PC-3 (cell line): Measurements from ENCODE around the gene ELOVL3. TPM values are rescaled to one million over a fixed set of nuclear protein-coding genes. Genes with fewer than 3 reads are reported as not detected.
"Not testable (repeated sequence)": the region's sequence is repeated elsewhere in the genome, so short reads cannot be mapped to it uniquely, and the experiment has no call there.

Experiments
- ATAC-seq: fragments of 200-7000 bp; cut with Tn5 transposase; 2 replicates; pipeline ENCODE4 v1.9.1; 2020; ENCODE audit warnings: mild to moderate bottlenecking, moderate library complexity
- BruUV-seq: library from RNA; stranded (reverse); fragments of 400-500 nt; replicated peaks from 2 replicates; lab custom pipeline; 2021; lab: Mats Ljungman, UMichigan
- CTCF ChIA-PET: fragments of 300-600 bp; sonication (Branson Sonifier 250); formaldehyde crosslinking; loops from one replicate; lab custom pipeline; 2022; ENCODE audit warnings: antibody characterized with exemption; lab: Charles Lee
- POLR2A ChIA-PET: fragments of 300-600 bp; sonication (Branson Sonifier 250); formaldehyde crosslinking; loops from one replicate; lab custom pipeline; 2022; ENCODE audit warnings: antibody characterized with exemption; ENCODE audit not compliant: unreplicated experiment; lab: Charles Lee
- DNase-seq: peaks from one replicate; pipeline ENCODE4 v3.0.0-alpha.2; 2015
- H2AFZ ChIP-seq: fragments of 300-600 bp; sonication (generic); 2 replicates; pipeline ENCODE4 v1.6.0; 2016; ENCODE audit warnings: antibody characterized with exemption, low read length
- H3F3A ChIP-seq: fragments of 300-600 bp; sonication (generic); one replicate; pipeline ENCODE4 v1.6.0; 2017; ENCODE audit warnings: antibody characterized with exemption, low read length, control low read depth, mild to moderate bottlenecking; ENCODE audit not compliant: unreplicated experiment
- H3K27ac ChIP-seq: fragments of 300-600 bp; sonication (generic); 2 replicates; pipeline ENCODE4 v1.5.1; 2016; ENCODE audit warnings: mild to moderate bottlenecking, low read length
- H3K27me3 ChIP-seq: fragments of 300-600 bp; sonication (generic); 2 replicates; pipeline ENCODE4 v1.6.1; 2016; ENCODE audit warnings: low read length, mixed read lengths
- H3K36me3 ChIP-seq: fragments of 300-600 bp; sonication (generic); 2 replicates; pipeline ENCODE4 v1.6.1; 2016; ENCODE audit warnings: low read depth, mixed run types, low read length, mixed read lengths
- H3K4me1 ChIP-seq: fragments of 300-600 bp; sonication (generic); 2 replicates; pipeline ENCODE4 v1.5.1; 2016; ENCODE audit warnings: low read length; ENCODE audit not compliant: insufficient read depth
- H3K4me2 ChIP-seq: fragments of 300-600 bp; sonication (generic); 2 replicates; pipeline ENCODE4 v1.6.0; 2016; ENCODE audit warnings: low read length
- H3K4me3 ChIP-seq: fragments of 300-600 bp; sonication (generic); 2 replicates; pipeline ENCODE4 v1.5.1; 2016; ENCODE audit warnings: mild to moderate bottlenecking, low read length, mixed read lengths
- H3K79me2 ChIP-seq: fragments of 300-600 bp; sonication (generic); 2 replicates; pipeline ENCODE4 v1.6.1; 2017; ENCODE audit warnings: low read length, mixed read lengths
- H3K9ac ChIP-seq: fragments of 300-600 bp; sonication (generic); 2 replicates; pipeline ENCODE4 v1.6.0; 2016; ENCODE audit warnings: mild to moderate bottlenecking, low read length
- H3K9me2 ChIP-seq: fragments of 300-600 bp; sonication (generic); replicated peaks from 2 replicates; pipeline ENCODE4 v1.6.1; 2016; ENCODE audit warnings: mixed run types, low read length, mixed read lengths
- H3K9me3 ChIP-seq: fragments of 300-600 bp; sonication (generic); 2 replicates; pipeline ENCODE4 v1.6.1; 2016; ENCODE audit warnings: low read length, mixed read lengths
- H4K20me1 ChIP-seq: fragments of 300-600 bp; sonication (generic); 2 replicates; pipeline ENCODE4 v1.6.1; 2016; ENCODE audit warnings: low read length, mixed read lengths
- EZH2 ChIP-seq: fragments of 300-600 bp; sonication (generic); IDR thresholded peaks from one replicate; pipeline ENCODE4 v1.6.1; 2017; ENCODE audit warnings: antibody characterized with exemption, mild to moderate bottlenecking, low read length; ENCODE audit not compliant: unreplicated experiment
- EZH2phosphoT487 ChIP-seq: fragments of 300-600 bp; sonication (generic); IDR thresholded peaks from 2 replicates; pipeline ENCODE4 v1.6.1; 2018; ENCODE audit warnings: mild to moderate bottlenecking, antibody characterized with exemption, low read length, borderline replicate concordance
- intact Hi-C: fragments of 100-400 bp; cut with micrococcal nuclease; formaldehyde crosslinking; loops from 2 replicates; pipeline ENCODE4 v1.9.0; 2023
- total RNA-seq: library from RNA; depleted of rRNA; stranded (reverse); fragments of >200 nt; gene quantifications from 2 replicates; pipeline ENCODE4 v1.2.3, GENCODE V29; 2014
- TF ChIP-seq, protein P1 (sequence below): fragments of 300-600 bp; sonication (generic); conservative IDR thresholded peaks from 2 replicates; pipeline ENCODE4 v1.5.1; 2017; ENCODE audit warnings: antibody characterized with exemption, low read depth, mild to moderate bottlenecking, low read length

Gene ELOVL3
- total RNA-seq, 1 experiment from 2014 or later = 0.40 TPM

DNA sequence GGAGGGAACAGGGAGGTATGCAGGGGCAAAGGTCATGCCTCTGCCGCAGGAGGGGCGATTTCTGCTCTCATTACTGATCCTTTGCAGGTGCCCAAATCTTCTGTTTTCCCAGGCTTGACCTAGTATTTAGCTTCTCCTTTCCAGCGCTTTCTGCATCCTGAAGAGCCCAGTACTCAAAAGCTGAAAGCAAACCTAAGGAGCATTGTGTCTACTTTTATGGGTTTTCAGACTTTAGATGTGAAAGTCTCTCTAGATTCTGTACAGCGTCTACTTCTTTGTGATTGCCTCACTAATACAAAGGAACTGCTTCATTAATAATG is 19.8 kb downstream of the ELOVL3 start:
- no peak for TF ChIP-seq EZH2
- no peak for TF ChIP-seq EZH2phosphoT487
- TF ChIP-seq, protein P1, sequence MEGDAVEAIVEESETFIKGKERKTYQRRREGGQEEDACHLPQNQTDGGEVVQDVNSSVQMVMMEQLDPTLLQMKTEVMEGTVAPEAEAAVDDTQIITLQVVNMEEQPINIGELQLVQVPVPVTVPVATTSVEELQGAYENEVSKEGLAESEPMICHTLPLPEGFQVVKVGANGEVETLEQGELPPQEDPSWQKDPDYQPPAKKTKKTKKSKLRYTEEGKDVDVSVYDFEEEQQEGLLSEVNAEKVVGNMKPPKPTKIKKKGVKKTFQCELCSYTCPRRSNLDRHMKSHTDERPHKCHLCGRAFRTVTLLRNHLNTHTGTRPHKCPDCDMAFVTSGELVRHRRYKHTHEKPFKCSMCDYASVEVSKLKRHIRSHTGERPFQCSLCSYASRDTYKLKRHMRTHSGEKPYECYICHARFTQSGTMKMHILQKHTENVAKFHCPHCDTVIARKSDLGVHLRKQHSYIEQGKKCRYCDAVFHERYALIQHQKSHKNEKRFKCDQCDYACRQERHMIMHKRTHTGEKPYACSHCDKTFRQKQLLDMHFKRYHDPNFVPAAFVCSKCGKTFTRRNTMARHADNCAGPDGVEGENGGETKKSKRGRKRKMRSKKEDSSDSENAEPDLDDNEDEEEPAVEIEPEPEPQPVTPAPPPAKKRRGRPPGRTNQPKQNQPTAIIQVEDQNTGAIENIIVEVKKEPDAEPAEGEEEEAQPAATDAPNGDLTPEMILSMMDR = no peak
- POLR2A ChIA-PET = interaction anchor here (1.0 kb wide), 1 partner anchor 10 kb away, joined by 4 read pairs; no protein-coding TSS in a partner anchor
- H2AFZ ChIP-seq = peak overlapping the region; percentile 66; the same call in 1 of the 2 replicates
- no peaks in the 10 kb centered on the region for H3F3A ChIP-seq
- peak overlapping the region; percentile 85 for H3K4me2 ChIP-seq
- ATAC-seq (no peak), DNase-seq (no peak)
- H3K27me3 ChIP-seq = no peaks in the 10 kb centered on the region
- peak overlapping the region; percentile 90 for H3K4me3 ChIP-seq
- H3K4me1 ChIP-seq = peaks cover 33% of the 10 kb centered on the region
- CTCF ChIA-PET = interaction anchor here (0.7 kb wide), 1 partner anchor 16 kb away, joined by 3 read pairs; no protein-coding TSS in a partner anchor
- H3K9me3 ChIP-seq = no peaks in the 10 kb centered on the region
- H3K9me2 ChIP-seq = no peaks in the 10 kb centered on the region
- H3K79me2 ChIP-seq = peaks cover 55% of the 10 kb centered on the region
- peaks cover 16% of the 10 kb centered on the region for H4K20me1 ChIP-seq
- peak overlapping the region; percentile 52 for H3K27ac ChIP-seq
- H3K9ac ChIP-seq = peak overlapping the region; percentile 84
- no peaks in the 10 kb centered on the region for H3K36me3 ChIP-seq
- intact Hi-C loops = loop anchor here (5.0 kb wide), 1 partner anchor 96 kb away; no protein-coding TSS in a partner anchor
- no TSS peak for BruUV-seq

DNA sequence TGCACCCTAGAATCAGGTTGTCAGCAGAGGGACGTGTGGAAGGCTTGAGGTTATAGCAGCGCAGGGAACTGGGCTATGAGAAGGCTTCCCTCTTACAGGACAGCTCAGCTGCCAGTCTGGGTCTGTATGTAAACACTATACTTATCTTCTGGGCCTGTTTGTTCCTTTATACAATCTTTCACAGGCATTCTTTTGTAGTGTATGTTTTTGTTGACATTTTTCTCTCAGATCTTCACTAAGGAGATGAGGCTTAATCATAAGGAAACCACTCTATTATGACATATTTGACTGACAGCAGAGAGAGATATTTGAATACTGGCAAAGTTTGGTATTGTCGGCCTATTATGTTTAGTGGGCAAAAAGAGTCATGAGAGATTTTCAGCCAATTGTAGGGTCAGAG is 20.2 kb downstream of the ELOVL3 start:
- intact Hi-C loops = loop anchor here (5.0 kb wide), 1 partner anchor 96 kb away; no protein-coding TSS in a partner anchor

DNA sequence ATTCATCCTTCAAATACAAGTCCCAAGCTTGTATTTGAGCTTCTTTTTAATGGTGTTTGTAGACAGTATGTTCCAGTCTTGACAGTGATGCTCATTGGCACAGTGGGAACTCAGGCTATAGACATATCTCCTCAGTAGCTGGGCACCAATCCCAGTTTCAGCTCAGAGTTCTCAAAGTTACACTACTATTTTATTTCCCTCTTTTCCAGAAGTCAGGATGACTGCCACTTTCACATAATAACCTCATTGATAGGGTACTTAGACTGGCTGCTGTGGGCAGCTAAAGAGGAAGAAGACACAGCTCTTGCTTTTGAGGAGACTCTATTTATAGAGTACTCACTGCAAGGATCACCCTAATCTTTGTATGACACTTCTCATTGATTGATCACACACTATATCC is 21.6 kb downstream of the ELOVL3 start:
- intact Hi-C loops = loop anchor here (5.0 kb wide), 1 partner anchor 95 kb away; no protein-coding TSS in a partner anchor
- no peak for TF ChIP-seq EZH2phosphoT487
- TF ChIP-seq, protein P1 = no peak
- Histone ChIP-seq H3K27ac (no peak overlapping the region), H3K4me2 (peak overlapping the region; percentile 85), H3F3A (no peaks in the 10 kb centered on the region), H3K9me3 (no peaks in the 10 kb centered on the region), H3K27me3 (no peaks in the 10 kb centered on the region), H3K4me1 (peaks cover 33% of the 10 kb centered on the region), H3K4me3 (peak overlapping the region; percentile 90; the same call in 1 of the 2 replicates), H3K79me2 (peaks cover 71% of the 10 kb centered on the region), H3K9ac (no peak overlapping the region), H2AFZ (no peak overlapping the region), H4K20me1 (peaks cover 16% of the 10 kb centered on the region), H3K36me3 (no peaks in the 10 kb centered on the region), H3K9me2 (no peaks in the 10 kb centered on the region)
- ChIA-PET POLR2A (no interaction called here), CTCF (no interaction called here)
- DNase-seq (no peak), ATAC-seq (no peak)
- BruUV-seq = no TSS peak

More for the DNA sequence above, 20.2 kb downstream of the ELOVL3 start:
- Histone ChIP-seq H3K4me3 (peak overlapping the region; percentile 90), H3K27me3 (no peaks in the 10 kb centered on the region), H3K9ac (peak overlapping the region; percentile 84), H3K36me3 (no peaks in the 10 kb centered on the region), H3K4me2 (peak overlapping the region; percentile 85), H3K9me2 (no peaks in the 10 kb centered on the region), H4K20me1 (peaks cover 16% of the 10 kb centered on the region), H3F3A (no peaks in the 10 kb centered on the region), H3K9me3 (no peaks in the 10 kb centered on the region), H3K79me2 (peaks cover 58% of the 10 kb centered on the region), H3K4me1 (peaks cover 33% of the 10 kb centered on the region), H2AFZ (no peak overlapping the region), H3K27ac (no peak overlapping the region)
- POLR2A ChIA-PET = no interaction called here
- DNase-seq (no peak), ATAC-seq (no peak)
- CTCF ChIA-PET = no interaction called here
- TSS peak; percentile 56 for BruUV-seq
- TF ChIP-seq, protein P1 = no peak
- no peak for TF ChIP-seq EZH2phosphoT487
- TF ChIP-seq EZH2 = no peak

DNA sequence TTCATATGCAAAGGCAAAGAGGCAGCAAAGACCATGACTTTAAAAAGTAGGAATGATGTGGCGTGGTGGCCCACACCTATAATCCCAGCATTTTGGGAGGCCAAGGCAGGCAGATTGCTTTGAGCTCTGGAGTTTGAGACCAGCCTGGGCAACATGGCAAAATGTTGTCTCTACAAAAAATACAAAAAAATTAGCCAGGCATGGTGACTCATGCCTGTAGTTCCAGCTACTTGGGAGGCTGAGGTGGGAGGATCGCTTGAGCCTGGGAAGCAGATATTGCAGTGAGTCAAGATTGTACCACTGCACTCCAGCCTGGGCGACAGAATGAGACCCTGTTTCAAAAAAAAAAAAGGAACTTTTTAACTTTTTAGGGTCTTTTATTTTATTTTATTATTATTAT is 26.4 kb downstream of the ELOVL3 start:
- peaks cover 95% of the 10 kb centered on the region for H3K79me2 ChIP-seq
- BruUV-seq, H3K4me2 ChIP-seq, intact Hi-C loops, H3K9me3 ChIP-seq, H3K9me2 ChIP-seq, H3K9ac ChIP-seq, POLR2A ChIA-PET, H3K4me1 ChIP-seq, H3K36me3 ChIP-seq, CTCF ChIA-PET, H3K27ac ChIP-seq, H4K20me1 ChIP-seq, H3K27me3 ChIP-seq, ATAC-seq, H3F3A ChIP-seq, H2AFZ ChIP-seq, H3K4me3 ChIP-seq: not testable (repeated sequence)
- DNase-seq = peak; percentile 8
